GM18909 (cell line): ENCODE results near the gene SETX.

ENCODE experiments used
- ATAC-seq: cut with Tn5 transposase; IDR thresholded peaks from one replicate; pipeline ENCODE4 v1.9.1; 2021; ENCODE audit warnings: mild to moderate bottlenecking; ENCODE audit not compliant: unreplicated experiment, poor library complexity

SETX gene

GRCh38 chr9:132226571-132227430 lies 128.0 kb downstream of the SETX start:
- no peak for ATAC-seq

GRCh38 chr9:132224645-132225044 lies 130.1 kb downstream of the SETX start:
- ATAC-seq = no peak

GRCh38 chr9:132221941-132222340 lies 132.8 kb downstream of the SETX start:
- ATAC-seq = no peak

- ATAC-seq = no peak
These were observed 136.6 kb downstream of the SETX start for GRCh38 chr9:132218208-132218607.

- no peak for ATAC-seq
These were observed 137.7 kb downstream of the SETX start for GRCh38 chr9:132216861-132217619.

GRCh38 chr9:132214027-132214622 lies 140.7 kb downstream of the SETX start:
- ATAC-seq = no peak

- no peak for ATAC-seq
These were observed 143.2 kb downstream of the SETX start for GRCh38 chr9:132211570-132211969.
